ENCODE data around the gene CAMKK2. TPM values are rescaled to one million over a fixed set of nuclear protein-coding genes. Genes with fewer than 3 reads are reported as not detected.
A peak's percentile ranks its signal among the peaks of the same experiment; 100 is the strongest.
"Not testable (repeated sequence)": the region's sequence is repeated elsewhere in the genome, so short reads cannot be mapped to it uniquely, and the experiment has no call there.

Gene CAMKK2
- total RNA-seq, 2 donors from 2014 or later: 14.4 to 16.9 TPM

- DNase-seq (ENCODE audit: low spot score): no peak
- TF ChIP-seq, protein P1, sequence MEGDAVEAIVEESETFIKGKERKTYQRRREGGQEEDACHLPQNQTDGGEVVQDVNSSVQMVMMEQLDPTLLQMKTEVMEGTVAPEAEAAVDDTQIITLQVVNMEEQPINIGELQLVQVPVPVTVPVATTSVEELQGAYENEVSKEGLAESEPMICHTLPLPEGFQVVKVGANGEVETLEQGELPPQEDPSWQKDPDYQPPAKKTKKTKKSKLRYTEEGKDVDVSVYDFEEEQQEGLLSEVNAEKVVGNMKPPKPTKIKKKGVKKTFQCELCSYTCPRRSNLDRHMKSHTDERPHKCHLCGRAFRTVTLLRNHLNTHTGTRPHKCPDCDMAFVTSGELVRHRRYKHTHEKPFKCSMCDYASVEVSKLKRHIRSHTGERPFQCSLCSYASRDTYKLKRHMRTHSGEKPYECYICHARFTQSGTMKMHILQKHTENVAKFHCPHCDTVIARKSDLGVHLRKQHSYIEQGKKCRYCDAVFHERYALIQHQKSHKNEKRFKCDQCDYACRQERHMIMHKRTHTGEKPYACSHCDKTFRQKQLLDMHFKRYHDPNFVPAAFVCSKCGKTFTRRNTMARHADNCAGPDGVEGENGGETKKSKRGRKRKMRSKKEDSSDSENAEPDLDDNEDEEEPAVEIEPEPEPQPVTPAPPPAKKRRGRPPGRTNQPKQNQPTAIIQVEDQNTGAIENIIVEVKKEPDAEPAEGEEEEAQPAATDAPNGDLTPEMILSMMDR (IDR thresholded peaks at IDR 0.05): no peak
- Histone ChIP-seq H3K36me3 (peaks cover 6% of the 10 kb centered on the region), H3K4me1 (peaks cover 0 to 22% of the 10 kb centered on the region in 2 donors), H3K27ac (no peak overlapping the region), H3K9me3 (no peaks in the 10 kb centered on the region), H3K4me3 (no peak overlapping the region), H3K27me3 (no peaks in the 10 kb centered on the region)
Measured at GRCh38 chr12:121212875-121213274, 83.6 kb downstream of the CAMKK2 start.

- H3K4me3 ChIP-seq: peak within 1 kb of the TSS; percentile 69 to 81
- peaks cover 0 to 16% of the 10 kb centered on the region in 2 donors for H3K4me1 ChIP-seq
Measured at GRCh38 chr12:121209624-121210572, 86.6 kb downstream of the CAMKK2 start, which contains the start of gene P2RX4. TSS of gene P2RX4 (plus strand) at chr12:121210129. CDS start at chr12:121210165, 36 bp downstream.

DNA sequence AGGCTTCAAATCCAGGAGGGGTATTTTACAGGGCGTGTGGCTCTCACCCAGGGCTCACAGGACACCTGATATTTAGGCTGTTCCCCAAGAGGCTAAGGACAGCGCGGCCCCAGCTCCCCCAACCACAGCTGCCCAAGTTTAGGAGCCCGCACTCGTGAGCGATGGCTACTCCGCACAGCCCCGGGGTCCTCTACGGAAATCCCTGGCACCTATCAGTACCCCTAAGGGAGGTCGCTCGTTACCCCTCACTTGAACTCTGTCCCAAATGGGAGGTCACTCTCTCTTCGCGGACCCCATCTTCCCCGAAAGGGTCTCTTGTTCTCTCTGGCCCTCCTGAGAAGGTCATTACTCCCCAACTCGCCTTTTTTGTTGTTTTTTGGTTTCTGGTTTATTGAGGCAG is 87.3 kb downstream of the CAMKK2 start:
- H3K4me3 ChIP-seq: peak overlapping the region in 1 of 2 donors; percentile 69
- no peaks in the 10 kb centered on the region for H3K27me3 ChIP-seq
- peaks cover 0 to 10% of the 10 kb centered on the region in 2 donors for H3K4me1 ChIP-seq
- no peak for DNase-seq (ENCODE audit: low spot score)
- H3K27ac ChIP-seq: peak overlapping the region; percentile 82 to 97
- no peaks in the 10 kb centered on the region for H3K36me3 ChIP-seq
- TF ChIP-seq, protein P1 (IDR thresholded peaks at IDR 0.05): no peak
- H3K9me3 ChIP-seq: no peaks in the 10 kb centered on the region

More at GRCh38 chr12:121209624-121210572, 86.6 kb downstream of the CAMKK2 start, which contains the start of gene P2RX4:
- Histone ChIP-seq H3K27me3 (no peaks in the 10 kb centered on the region), H3K9me3 (no peaks in the 10 kb centered on the region), H3K27ac (peak within 1 kb of the TSS; percentile 82 to 97), H3K36me3 (no peaks in the 10 kb centered on the region)
- peak; percentile 84 for DNase-seq (ENCODE audit: low spot score)
- TF ChIP-seq, protein P1 (IDR thresholded peaks at IDR 0.05): peak; percentile 15 to 54

GRCh38 chr12:121208571-121208970 is 87.9 kb downstream of the CAMKK2 start:
- not testable (repeated sequence) for H3K27me3 ChIP-seq; DNase-seq (ENCODE audit: low spot score); H3K36me3 ChIP-seq; H3K9me3 ChIP-seq; H3K4me3 ChIP-seq; H3K4me1 ChIP-seq; H3K27ac ChIP-seq

DNA sequence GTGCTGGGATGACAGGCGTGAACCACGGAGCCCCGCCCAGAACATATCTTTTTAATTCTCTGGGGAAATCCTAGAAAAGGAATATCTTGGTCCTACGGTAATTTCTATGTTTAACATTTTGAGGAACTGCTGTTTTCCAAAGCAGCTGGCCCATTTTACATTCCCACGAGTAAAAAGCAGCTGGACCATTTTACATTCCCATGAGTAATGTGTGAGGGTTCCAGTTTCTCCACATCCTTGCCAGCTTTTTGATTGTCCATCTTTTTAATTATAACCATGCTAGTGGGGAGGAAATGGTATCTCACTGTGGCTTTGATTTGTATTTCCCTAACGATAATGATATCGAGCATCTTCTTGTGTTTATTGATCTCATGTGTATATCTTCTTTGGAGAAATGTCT is 91.0 kb downstream of the CAMKK2 start:
- H3K9me3 ChIP-seq: no peaks in the 10 kb centered on the region
- no peak overlapping the region for H3K27ac ChIP-seq
- H3K4me3 ChIP-seq: no peak overlapping the region
- no peak for DNase-seq (ENCODE audit: low spot score)
- H3K36me3 ChIP-seq: no peaks in the 10 kb centered on the region
- peaks cover 0 to under 1% of the 10 kb centered on the region in 2 donors for H3K4me1 ChIP-seq
- H3K27me3 ChIP-seq: no peaks in the 10 kb centered on the region
- TF ChIP-seq, protein P1 (IDR thresholded peaks at IDR 0.05): no peak

DNA sequence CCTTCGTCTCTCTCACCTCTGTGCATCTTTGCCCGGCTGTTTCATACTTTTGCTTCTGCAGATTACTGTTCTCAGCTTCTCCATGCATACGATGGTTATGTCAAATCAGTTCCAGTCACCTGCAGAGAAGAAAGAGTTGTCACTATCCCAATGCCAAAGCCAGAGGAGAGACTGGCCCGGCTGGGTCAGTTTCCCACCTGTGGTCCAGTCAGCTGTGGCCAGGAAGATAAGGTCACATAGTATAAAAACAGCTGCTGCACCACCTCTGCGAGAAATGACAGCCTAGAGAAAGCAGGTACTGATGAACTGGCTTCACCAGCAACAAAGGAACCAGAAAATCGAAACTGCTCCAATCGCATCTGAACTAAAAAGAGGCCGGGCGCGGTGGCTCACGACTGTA is 93.0 kb downstream of the CAMKK2 start:
- Histone ChIP-seq H3K4me3 (no peak overlapping the region), H3K4me1 (no peaks in the 10 kb centered on the region), H3K27me3 (no peaks in the 10 kb centered on the region), H3K27ac (no peak overlapping the region), H3K9me3 (no peaks in the 10 kb centered on the region), H3K36me3 (no peaks in the 10 kb centered on the region)
- DNase-seq (ENCODE audit: low spot score): no peak
- TF ChIP-seq, protein P1 (IDR thresholded peaks at IDR 0.05): no peak
